ENCODE measurements around the gene SIVA1.

SIVA1 gene

GRCh38 chr14:104782086-104782807, 29.3 kb downstream of the SIVA1 start:
- Mint-ChIP-seq H3K9me3 (no peaks in the 10 kb centered on the region), H3K36me3 (ENCODE audit: low read depth) (no peaks in the 10 kb centered on the region), H3K27me3 (ENCODE audit: low read depth) (no peaks in the 10 kb centered on the region), H3K4me3 (no peak overlapping the region), H3K27ac (no peak overlapping the region), H3K4me1 (ENCODE audit: low read depth) (no peaks in the 10 kb centered on the region)
- no peak for DNase-seq (ENCODE audit: low spot score)

DNA sequence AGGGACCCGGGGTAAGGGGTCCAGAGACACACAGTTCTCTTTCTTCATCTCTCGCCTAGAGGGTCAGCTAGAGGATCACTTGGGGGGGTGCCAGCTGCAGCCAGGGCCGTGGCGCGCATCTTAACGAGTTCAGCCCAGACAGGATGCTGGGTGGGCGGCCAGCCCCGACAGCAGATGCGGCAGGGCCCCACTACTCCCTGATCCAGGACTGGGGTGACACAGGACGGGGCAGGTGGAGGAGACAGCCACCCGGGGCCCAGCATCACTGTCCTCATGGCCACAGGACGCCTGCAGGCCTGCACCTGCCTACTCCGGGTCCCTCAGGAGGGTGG, 29.8 kb downstream of the SIVA1 start:
- H3K4me1 Mint-ChIP-seq (ENCODE audit: low read depth): no peaks in the 10 kb centered on the region
- no peak overlapping the region for H3K4me3 Mint-ChIP-seq
- no peaks in the 10 kb centered on the region for H3K27me3 Mint-ChIP-seq (ENCODE audit: low read depth)
- DNase-seq (ENCODE audit: low spot score): no peak
- no peaks in the 10 kb centered on the region for H3K9me3 Mint-ChIP-seq
- no peaks in the 10 kb centered on the region for H3K36me3 Mint-ChIP-seq (ENCODE audit: low read depth)
- no peak overlapping the region for H3K27ac Mint-ChIP-seq

DNA sequence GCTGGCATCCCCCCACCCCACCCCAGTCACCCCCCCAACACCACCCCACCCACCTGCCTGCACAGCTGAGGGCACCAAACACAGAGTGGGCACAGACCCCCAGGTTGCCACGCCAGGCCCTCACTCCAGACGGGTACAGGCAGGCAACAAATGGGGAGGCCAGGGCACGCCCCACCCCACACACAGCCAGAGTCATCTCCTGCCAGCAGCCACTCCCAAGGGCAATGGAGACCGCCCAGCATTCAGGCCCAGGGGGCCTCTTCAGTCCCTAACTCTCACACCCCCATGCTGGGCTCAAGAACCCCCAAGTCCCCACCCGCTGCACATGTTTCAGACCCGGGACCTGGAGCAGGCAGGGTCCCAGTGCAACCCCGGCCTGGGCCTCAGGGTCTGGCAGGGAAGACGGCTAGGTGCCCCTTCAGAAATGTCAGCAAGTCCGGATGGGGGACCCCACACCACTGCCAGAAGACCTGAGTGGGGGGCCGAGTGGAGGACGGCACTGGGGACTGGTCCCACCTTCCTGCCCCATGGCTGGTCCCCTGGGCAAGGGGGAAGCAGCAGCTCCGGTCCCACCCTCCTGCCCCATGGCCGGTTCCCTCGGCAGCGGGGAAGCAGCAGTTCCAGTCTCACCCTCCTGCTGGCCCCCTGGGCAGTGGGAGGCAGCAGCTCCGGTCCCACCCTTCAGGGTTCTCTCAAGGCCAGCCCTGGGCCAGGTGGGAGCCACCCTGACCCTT, 30.7 kb downstream of the SIVA1 start:
- Mint-ChIP-seq H3K36me3 (ENCODE audit: low read depth) (no peaks in the 10 kb centered on the region), H3K27ac (no peak overlapping the region), H3K4me1 (ENCODE audit: low read depth) (no peaks in the 10 kb centered on the region), H3K4me3 (no peak overlapping the region), H3K9me3 (no peaks in the 10 kb centered on the region), H3K27me3 (ENCODE audit: low read depth) (no peaks in the 10 kb centered on the region)
- no peak for DNase-seq (ENCODE audit: low spot score)

DNA sequence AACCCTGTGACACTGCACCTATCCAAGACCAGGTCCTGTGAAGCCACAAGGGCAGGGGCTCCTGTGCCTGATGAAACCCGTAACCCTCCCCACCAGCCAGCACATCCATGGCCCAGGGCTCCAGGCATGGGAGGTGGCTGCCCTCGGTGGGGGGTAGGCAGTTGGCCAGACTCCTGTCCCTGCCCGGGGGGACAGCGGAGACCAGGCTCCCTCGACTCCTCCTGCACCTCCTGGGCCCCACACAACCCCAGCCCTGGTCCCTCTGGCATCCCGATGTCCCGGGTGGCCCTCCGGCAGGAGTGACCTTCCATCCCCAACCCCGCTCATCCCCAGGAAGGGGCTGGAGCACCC, 31.2 kb downstream of the SIVA1 start:
- H3K4me1 Mint-ChIP-seq (ENCODE audit: low read depth): no peaks in the 10 kb centered on the region
- H3K36me3 Mint-ChIP-seq (ENCODE audit: low read depth): no peaks in the 10 kb centered on the region
- H3K27ac Mint-ChIP-seq: no peak overlapping the region
- H3K4me3 Mint-ChIP-seq: no peak overlapping the region
- DNase-seq (ENCODE audit: low spot score): no peak
- H3K27me3 Mint-ChIP-seq (ENCODE audit: low read depth): no peaks in the 10 kb centered on the region
- H3K9me3 Mint-ChIP-seq: no peaks in the 10 kb centered on the region

DNA sequence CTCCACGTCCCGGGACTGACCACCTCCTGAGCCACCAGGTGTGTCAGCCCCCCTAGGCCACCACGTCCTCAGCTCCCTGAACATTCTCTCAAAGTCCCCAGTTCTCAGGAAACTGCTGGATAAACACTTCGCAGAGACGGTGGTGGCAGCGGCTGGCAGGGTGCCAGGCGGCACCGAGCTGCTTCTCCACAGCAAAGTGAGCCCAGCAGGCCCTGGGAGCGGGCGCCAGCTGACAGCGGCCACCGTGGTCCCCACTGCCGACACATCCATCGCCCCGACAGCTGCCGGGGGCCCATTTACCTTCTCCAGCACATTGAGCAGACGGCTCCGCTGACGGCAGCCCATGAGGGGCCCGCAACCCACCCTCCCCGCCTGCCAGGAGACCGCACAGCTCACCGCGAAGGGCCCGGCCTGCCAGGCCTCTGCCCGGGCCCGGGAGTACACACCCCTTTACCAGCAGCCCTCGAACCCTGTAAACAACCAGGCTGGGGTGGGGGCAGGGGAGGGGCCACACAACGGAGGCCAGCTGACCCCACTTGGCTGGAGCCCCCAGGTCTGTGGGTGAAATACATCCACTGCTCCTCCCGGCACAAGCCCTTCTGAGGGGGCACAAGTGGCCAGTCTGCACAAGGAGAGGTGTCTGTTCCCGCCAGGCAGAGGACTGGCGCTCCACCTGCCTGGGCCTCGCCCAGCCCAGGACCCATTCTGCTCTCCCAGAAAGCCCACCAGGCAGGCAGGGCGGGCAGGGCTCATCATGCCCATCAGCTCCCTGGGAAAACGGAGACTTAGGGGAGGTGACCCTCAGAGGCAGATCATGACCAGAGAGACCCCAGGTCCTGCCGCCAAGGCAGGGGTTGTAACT, 32.1 kb downstream of the SIVA1 start:
- DNase-seq (ENCODE audit: low spot score): no peak
- Mint-ChIP-seq H3K27ac (no peak overlapping the region), H3K4me1 (ENCODE audit: low read depth) (no peaks in the 10 kb centered on the region), H3K4me3 (no peak overlapping the region), H3K36me3 (ENCODE audit: low read depth) (no peaks in the 10 kb centered on the region), H3K9me3 (no peaks in the 10 kb centered on the region), H3K27me3 (ENCODE audit: low read depth) (no peaks in the 10 kb centered on the region)

- Mint-ChIP-seq H3K4me3 (no peak overlapping the region), H3K4me1 (ENCODE audit: low read depth) (no peaks in the 10 kb centered on the region), H3K27me3 (ENCODE audit: low read depth) (no peaks in the 10 kb centered on the region), H3K9me3 (no peaks in the 10 kb centered on the region), H3K36me3 (ENCODE audit: low read depth) (no peaks in the 10 kb centered on the region), H3K27ac (no peak overlapping the region)
- DNase-seq (ENCODE audit: low spot score): no peak
Observed at GRCh38 chr14:104785708-104786080, 32.7 kb downstream of the SIVA1 start.

DNA sequence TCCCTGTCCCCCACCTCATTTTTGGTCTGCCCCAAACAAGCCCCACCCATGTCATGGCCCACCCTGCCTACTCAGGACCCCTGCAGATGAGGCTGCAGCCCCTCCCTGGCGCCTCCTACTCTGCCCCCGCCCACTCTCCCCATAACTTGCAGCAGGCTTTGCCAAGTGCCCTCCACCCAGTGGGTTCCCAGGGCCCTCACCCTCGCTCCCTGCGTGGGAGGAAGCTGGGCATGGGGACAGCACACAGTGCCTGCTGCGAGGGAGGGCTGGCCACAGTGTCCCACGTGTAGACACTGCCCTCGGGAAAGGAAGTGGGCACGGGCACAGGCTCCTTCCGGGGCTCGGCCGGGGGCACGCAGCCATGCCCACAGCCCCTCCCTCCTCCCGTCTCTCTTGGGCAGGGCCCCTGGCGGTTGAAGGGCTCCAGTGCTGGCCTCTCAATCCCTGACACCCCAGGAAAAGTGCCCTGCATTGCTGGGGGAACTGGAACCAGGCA, 33.2 kb downstream of the SIVA1 start:
- H3K27ac Mint-ChIP-seq: no peak overlapping the region
- peaks cover 4% of the 10 kb centered on the region for H3K36me3 Mint-ChIP-seq (ENCODE audit: low read depth)
- H3K4me1 Mint-ChIP-seq (ENCODE audit: low read depth): peaks cover 2% of the 10 kb centered on the region
- H3K9me3 Mint-ChIP-seq: no peaks in the 10 kb centered on the region
- no peak overlapping the region for H3K4me3 Mint-ChIP-seq
- no peak for DNase-seq (ENCODE audit: low spot score)
- no peaks in the 10 kb centered on the region for H3K27me3 Mint-ChIP-seq (ENCODE audit: low read depth)

DNA sequence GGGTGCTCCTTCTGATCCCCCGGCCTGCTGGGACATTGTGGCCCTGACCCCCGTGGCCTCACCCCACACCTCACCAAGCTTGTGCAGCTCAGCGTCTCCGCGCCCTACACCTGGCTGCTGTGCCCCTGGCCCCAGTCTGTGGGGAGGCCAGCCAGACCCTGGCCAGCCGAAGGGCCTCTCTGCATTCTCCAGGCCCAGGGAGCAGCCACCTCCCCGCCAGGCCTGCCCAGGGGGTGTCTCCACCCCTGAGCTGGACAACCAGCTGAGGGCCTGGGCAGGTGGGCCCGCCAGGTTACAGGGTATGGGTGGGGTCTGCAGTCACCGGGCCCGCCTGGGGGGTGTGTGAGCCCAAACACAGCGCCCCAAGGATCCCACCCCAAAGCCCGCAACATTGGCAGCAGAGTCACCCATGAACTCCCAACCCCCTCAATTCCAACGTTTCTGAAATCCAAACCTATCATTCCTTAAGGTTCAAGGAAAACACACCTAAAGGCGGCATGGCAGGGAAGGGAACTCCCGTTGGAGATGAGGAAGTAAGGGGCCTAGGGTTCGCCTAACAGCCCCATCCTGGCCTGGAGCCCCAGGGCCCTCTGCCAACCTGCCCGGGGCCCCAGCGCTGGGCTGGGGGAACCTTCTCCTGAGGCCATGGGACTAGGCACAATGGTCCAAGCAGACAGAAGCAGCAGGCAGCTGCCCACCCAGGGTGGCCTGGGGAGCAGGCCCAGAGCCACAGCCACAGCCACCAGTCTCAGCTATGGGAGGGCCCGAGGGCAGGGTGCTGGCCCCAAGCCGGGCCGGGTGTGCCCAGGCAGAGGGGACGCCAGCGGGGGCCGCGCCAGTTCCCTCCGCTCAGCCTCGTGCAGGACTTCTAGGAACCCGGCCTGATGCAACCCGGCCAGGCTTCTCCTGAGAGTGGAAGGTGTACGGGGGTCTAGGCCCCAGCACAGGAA, 34.1 kb downstream of the SIVA1 start:
- Mint-ChIP-seq H3K36me3 (ENCODE audit: low read depth) (peaks cover 8% of the 10 kb centered on the region), H3K27ac (no peak overlapping the region), H3K4me3 (no peak overlapping the region), H3K27me3 (ENCODE audit: low read depth) (no peaks in the 10 kb centered on the region), H3K4me1 (ENCODE audit: low read depth) (peaks cover 6% of the 10 kb centered on the region), H3K9me3 (no peaks in the 10 kb centered on the region)
- DNase-seq (ENCODE audit: low spot score): no peak

GRCh38 chr14:104787736-104788135, 34.8 kb downstream of the SIVA1 start:
- H3K27me3 Mint-ChIP-seq (ENCODE audit: low read depth): no peaks in the 10 kb centered on the region
- peaks cover 7% of the 10 kb centered on the region for H3K4me1 Mint-ChIP-seq (ENCODE audit: low read depth)
- H3K9me3 Mint-ChIP-seq: no peaks in the 10 kb centered on the region
- H3K27ac Mint-ChIP-seq: no peak overlapping the region
- peaks cover 9% of the 10 kb centered on the region for H3K36me3 Mint-ChIP-seq (ENCODE audit: low read depth)
- DNase-seq (ENCODE audit: low spot score): no peak
- H3K4me3 Mint-ChIP-seq: no peak overlapping the region

DNA sequence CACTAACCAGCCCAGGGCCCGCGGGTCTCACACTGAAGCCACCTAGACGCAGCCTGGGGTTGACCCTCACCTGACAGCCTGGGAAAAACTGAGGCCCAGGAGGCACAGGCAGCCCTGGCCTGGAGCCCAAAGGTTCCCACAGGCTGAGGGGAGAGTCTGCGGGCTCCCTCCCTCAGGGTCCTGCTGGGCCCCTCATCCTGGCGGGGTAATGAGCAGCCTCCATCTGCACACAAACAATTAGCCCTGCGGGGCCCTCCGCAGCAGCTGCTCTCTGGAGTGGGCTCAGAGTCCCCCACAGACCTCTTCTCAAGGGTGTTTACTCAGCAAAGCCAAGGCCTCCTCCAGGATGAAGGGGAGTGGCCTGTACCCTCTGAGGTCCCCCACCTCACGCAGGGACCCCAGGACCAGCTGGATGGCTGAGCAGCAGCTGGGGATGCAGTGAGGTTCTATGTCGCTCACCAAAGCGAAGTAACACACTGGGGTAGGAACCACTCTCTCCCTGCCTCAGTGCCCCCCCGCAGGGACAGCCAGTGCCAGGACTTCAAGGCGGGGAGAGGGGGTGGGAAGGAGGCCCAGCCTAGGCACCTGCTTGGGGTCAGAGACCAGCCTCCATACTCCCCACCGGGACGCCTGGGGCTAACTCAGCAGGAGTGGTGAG, 35.3 kb downstream of the SIVA1 start:
- Mint-ChIP-seq H3K27me3 (ENCODE audit: low read depth) (no peaks in the 10 kb centered on the region), H3K4me1 (ENCODE audit: low read depth) (peaks cover 11% of the 10 kb centered on the region), H3K4me3 (no peak overlapping the region), H3K27ac (no peak overlapping the region), H3K9me3 (no peaks in the 10 kb centered on the region), H3K36me3 (ENCODE audit: low read depth) (peaks cover 10% of the 10 kb centered on the region)
- DNase-seq (ENCODE audit: low spot score): no peak

DNA sequence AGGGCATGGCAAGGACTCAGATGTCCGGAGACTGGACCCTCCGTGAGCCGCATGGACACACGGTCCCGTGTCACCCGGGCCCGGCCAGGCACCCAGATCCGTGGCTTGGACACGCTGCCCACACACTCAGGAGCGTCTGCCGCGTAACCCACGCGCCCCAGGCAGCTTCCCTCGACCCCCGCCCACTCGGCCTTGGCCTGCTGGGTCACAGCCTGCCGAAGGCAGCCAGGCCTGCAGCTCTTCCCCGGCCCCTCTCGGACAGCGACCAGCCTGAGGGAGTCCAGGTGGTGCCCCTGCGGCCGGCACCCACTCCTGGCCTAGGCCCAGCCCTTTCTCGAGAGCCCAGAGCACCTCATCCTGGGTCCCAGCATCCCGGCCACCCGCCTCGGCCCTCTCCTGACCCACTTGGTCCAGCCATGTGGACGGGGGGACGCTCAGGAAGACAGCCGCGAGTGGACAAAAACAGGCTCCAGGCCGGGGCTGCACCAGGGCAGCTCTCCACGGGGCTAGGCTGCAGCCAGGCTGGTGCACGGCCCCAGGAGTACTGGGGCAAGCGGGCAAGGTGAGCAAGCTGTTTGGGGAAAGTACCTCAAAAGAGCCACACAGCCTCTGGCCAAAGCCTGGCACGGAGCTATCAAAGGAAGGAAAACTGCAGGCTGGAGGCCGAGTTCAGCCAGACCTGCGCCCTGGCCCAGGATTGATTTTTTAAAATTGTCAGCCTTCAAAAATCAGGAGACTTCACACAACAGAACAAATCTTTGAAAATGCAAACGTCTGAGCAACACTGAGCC, 36.1 kb downstream of the SIVA1 start:
- DNase-seq (ENCODE audit: low spot score): no peak
- Mint-ChIP-seq H3K27ac (no peak overlapping the region), H3K4me1 (ENCODE audit: low read depth) (peaks cover 17% of the 10 kb centered on the region), H3K36me3 (ENCODE audit: low read depth) (peaks cover 10% of the 10 kb centered on the region), H3K9me3 (no peaks in the 10 kb centered on the region), H3K4me3 (no peak overlapping the region), H3K27me3 (ENCODE audit: low read depth) (no peaks in the 10 kb centered on the region)
